ENCODE results near the gene VWA3A.

Gene VWA3A

GRCh38 chr16:22188267-22188594, 95.9 kb downstream of the VWA3A start:
- no peak for DNase-seq

DNA sequence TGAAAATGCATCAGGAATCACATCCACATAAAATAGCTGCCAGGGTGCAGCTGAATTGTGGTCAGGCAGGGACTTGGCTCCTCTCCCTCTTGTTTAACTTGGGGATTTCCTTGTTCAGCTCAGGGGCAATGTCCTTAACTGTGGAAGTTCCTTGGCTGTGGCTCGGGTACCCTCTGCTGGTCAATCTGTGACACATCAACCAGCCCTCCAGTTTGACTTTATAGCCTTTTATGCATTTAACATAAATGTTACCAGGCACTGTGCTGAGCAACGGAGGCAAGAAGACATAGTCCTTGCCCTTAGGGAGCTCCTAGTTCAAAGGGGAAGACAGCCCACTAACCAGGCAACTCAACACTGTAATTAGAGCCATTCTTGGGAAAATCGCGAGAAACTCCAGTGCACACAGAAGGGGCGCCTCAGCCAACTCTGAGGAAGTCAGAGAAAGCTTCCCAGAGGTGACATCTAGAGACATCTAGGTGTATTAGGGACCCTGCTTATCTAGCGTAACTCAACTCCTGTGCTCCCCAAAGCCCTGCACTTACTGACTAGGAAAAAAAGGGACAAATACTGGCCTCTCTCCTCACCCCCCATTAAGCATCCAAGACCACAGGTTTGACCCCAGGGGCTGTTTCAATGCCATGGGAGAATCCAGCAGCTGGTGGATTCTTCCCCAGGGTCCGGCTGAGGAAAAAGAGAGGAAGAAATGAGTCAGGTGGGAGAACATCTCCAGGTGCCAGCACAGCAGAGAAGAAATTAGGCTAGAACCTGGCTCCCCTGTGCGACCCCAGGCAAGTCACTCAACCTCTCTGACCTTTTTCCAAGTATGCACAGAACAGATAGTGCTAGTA, 96.5 kb downstream of the VWA3A start:
- DNase-seq = peak; percentile 78

DNA sequence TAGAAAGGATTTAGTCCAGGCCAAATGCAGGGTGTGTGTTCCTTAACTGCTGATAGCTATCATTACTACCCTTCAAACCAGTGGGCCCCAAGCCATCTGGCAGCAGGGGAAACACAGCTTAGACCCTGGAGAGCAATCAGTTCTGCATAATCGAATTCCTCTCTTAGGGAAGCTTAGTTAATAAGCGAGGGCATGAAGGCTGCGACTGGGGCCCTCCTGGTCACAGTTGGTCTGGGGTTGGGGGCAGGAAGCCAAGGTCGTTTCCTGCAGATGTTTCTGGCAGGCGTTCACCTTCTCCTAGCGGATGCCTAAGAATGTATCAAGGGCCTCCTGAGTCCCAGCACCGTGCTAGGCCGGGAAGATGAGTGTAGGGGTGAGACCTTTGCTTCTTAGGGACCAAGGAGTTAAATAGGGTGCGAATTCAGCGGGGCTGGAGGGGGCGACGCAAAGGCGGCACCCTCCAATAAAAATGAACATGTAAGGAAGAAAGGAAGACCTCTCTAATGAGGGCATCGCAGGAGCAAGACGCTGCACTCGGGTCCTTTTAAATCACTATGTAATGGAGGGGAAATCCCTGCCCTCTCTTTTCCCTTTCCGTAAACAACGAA, 97.2 kb downstream of the VWA3A start:
- peak; percentile 38 for DNase-seq

GRCh38 chr16:22190081-22190775, 97.9 kb downstream of the VWA3A start:
- peak; percentile 82 for DNase-seq

DNA sequence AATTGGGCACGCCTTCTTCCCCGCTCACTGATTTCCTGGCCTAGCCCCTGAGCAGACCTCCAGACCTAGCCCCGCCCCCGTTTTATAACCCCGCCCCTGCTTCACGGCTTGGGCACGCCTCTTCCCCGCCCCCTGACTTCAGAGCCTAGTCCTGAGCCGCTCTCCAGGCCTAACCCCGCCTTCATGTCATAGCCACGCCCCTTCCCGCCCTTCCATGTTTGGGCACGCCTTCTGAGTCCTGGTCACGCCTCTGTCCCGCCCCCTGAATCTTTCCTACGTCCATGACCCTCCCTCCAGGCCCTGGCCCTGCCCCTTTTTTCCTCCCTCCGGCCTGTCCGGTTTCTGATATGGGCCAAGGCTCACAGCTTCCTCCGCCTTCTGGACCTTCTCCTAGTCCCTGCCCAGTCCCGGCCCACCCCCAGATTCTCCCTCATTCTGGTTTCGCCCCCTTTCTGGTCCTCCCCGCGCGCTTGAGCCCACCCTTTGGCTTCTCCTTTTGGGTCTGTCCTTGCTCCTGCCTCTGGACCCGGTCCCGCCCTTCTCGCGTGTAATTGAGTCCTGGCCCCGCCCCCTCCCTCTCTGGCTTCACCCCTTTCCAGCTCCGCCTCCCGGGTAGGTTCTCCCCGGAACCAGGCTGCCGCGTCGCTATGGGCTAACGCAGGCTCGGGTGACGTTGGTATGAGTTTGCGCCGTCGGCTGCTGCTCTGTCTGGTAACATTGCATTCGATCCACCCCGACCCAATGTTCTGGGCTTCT, 98.6 kb downstream of the VWA3A start:
- DNase-seq = peak; percentile 100

GRCh38 chr16:22191532-22192260, 99.4 kb downstream of the VWA3A start:
- peak; percentile 57 for DNase-seq

DNA sequence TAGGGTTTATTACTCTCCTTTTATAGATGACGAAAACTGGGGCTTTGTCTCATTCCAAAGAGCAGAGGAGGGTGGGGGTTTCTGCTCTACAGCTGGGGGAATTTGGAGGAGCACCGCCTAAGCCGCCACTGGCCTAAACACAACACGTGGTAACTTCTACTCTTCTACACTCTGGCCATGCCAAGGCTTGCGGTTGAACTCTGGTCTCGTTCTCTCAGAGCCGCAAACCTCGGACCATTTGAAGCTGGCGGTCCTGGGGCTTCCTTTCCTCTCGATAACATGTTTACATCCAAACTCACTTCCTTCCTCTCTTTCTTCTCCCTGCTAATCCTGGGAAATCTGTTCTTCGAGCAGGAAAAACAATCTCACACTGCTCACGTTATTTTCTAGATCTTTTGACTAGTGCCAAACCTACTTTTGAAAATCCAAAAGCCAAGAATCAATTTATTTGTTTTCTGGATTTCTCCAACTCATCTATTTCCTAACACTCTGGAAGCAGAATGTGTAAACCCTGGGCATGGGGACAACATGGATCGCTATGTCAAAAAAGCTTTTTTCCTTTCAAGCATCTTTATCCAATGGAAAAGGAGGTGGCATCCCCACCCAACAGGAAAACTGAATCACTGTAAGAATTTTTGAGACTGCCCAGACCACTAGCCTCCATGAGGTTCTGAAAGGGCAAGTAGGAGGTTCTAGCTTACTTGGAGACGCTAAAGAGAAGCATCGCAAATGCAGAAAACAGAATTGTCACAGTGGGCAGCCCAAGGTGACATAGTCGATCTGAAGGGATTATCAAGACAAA, 100.1 kb downstream of the VWA3A start:
- DNase-seq = peak; percentile 87

- no peak for DNase-seq
Observed at GRCh38 chr16:22193063-22193411, 100.7 kb downstream of the VWA3A start.

- DNase-seq = no peak
Observed at GRCh38 chr16:22194707-22195444, 102.5 kb downstream of the VWA3A start.

GRCh38 chr16:22195445-22195694, 103.0 kb downstream of the VWA3A start:
- no peak for DNase-seq

DNA sequence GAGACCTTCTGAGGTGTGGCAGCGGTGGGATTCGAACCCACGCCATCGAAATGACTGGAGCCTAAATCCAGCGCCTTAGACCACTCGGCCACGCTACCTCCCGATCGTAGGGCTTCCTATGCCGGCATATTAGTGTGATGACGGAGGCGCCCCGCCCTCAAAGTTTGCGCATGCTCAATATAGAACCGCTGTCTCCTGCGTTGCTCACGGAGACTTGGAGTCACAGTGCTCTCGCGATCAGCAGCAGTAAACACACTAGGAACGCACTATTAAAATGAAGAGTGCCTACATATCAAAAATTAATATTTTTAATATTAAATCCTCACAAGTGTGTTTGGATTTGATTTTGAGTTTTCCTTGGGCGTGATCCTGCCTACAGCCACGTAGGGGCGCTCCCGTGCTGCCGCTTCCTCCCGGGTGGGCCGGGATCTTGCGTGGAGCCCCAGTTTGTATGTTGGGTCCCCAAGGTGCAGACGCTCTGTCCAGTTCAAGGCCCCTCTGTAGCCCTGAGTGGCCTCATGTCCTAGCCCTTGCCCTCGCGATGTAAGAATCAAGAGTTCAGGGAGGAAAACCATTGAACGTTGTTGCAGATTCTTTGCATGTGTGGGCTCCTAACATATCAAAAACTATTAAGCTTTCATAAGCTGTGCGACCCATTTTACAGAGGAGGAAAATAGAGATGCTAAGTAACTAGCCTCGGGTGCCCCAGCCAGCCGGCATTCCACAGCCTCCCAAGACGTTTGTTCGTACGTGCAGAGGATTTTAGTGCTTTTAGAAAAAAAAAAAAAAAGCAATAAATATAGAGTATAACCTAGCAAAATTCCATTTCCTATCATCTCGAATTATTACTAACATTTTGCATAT, 103.6 kb downstream of the VWA3A start:
- peak; percentile 91 for DNase-seq

DNA sequence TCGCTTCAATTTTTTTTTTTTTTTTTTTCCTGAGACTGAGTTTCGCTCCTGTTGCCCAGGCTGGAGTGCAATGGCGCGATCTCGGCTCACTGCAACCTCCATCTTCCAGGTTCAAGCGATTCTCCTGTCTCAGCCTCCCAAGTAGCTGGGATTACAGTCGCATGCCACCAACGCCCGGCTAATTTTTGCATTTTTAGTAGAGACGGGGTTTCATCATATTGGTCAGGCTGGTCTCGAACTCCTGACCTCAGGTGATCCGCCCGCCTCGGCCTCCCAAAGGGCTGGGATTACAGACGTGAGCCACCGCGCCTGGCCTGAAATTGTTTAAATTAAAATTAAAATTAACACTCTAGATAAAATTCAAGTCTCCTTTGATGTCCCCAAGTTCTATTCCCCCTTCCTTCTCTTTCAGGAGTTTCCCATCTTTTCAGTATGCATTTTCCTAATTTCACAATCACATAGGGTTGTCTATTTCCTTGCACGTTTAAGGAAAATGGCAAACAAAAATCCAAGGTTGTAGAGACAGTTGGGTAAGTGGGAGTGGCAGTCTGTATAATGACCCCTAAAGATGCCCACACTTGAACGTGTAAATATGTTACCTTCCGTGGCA, 104.3 kb downstream of the VWA3A start:
- DNase-seq = peak; percentile 25

GRCh38 chr16:22198547-22199293, 106.4 kb downstream of the VWA3A start:
- no peak for DNase-seq

DNA sequence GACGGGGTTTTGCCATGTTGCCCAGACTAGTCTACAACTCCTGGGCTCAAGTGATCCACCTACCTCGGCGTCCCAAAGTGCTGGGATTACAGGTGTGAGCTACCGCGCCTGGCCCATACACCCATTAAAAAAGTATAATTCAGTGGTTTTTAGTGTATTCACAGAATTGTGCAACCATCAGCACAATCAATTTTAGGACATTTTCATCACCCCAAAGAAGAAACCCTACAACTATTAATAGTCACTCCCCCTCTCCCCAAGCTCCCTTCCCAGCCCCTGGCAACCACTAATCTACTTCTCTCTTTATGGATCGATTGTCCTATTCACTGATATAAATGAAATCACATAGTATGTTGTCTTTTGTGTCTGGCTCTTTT, 109.9 kb downstream of the VWA3A start:
- DNase-seq = no peak

DNA sequence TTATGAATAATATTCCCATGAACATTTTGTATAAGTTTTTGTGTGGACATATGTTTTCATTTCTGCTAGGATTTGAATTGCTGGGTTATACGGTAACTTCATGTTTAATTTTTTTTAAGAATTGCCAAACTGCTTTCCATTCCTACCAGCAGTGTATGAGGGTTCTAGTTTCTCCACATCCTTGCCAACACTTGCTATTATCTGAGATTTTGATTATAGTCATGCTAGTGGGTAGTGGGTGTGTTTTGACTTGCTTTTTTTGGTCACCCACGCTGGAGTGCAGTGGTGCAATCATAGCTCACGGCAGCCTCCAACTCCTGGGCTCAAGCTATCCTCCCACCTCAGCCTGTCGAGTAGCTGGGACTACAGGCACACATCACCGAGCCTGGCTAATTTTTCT, 110.8 kb downstream of the VWA3A start:
- DNase-seq = no peak

DNA sequence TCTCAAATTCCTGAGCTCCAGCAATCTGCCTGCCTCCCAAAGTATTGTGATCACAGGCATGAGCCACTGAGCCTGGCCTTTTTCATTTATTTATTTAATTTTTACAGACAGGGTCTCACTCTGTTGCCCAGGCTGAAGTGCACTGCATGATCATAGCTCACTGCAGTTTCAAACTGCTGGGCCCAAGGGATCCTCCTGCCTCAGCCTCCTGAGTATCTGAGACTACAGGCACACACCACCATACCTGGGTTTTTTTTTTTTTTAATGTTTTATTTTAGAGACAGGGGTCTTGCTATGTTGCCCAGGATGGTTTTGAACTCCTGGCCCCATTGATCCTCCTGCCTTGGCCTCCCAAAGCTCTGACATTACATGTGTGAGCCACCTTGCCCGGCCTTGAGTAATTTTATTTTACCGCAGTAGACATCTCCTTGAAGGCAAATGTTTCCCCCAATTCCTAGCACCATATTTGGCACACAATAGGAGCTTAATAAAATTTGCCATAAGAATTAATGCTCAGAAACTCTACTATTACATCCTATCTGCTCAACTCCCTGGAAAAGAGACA, 111.8 kb downstream of the VWA3A start:
- DNase-seq = no peak

GRCh38 chr16:22205577-22206012, 113.3 kb downstream of the VWA3A start:
- no peak for DNase-seq

DNA sequence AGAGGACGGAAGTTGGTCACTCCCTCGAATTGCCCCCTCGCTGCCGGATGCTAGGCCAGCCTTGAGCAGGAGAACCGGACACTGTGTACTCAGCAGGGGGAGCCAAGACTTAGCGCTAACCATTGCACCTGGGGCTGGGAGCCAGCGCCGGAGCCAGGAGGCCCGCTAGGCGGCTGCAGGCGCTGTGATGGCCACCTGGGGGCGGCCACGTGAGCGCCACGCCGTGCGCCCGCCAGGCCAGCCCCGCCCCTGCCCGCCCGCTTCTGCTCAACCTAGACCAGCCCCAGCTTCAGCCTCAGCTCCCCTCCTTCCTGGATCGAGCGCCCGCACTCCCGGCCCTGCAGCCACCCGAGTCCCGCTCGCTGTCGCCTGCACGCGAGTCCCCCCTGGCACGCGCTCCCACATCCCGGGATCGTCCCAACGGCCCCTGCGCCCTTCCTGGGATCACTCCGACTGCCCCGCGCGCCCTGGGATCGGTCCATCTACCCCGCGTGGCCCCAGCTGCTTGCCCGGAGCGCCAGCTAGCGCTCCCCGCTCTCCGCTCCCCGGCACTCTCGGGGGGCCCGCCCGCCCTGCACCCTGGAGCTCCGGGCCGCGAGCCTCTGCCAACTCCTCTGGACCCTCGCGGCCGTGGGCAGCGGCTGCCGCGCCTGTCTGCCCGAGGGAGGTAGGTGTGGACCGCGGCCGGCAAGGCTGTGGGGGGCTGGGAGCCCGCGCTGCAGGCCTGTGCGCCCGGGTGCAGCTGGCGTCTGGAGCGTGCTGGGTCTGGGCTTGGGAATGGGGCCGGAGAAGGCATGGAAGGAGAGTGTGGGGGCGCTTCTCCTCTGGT, 113.9 kb downstream of the VWA3A start, which contains the start of gene EEF2K:
EEF2K (plus strand) TSS at position 266 of the 829 bp plus-strand sequence. CDS start 19,452 bp downstream, outside the sequence.
- peak; percentile 93 for DNase-seq
